IMR-90 (cell line): ENCODE measurements around the gene OR51Q1. TPM values are rescaled to one million over a fixed set of nuclear protein-coding genes. Genes with fewer than 3 reads are reported as not detected.

ENCODE experiments used
- ATAC-seq: fragments of 200-7000 bp; cut with Tn5 transposase; 2 replicates; pipeline ENCODE4 v1.9.1; 2020; ENCODE audit warnings: low read depth, mild to moderate bottlenecking, moderate library complexity
- BruUV-seq: library from RNA; stranded (reverse); fragments of 400-500 nt; replicated peaks from 2 replicates; lab custom pipeline; 2021; lab: Mats Ljungman, UMichigan
- CTCF ChIA-PET: fragments of 300-600 bp; formaldehyde crosslinking; extraction: SDS; loops from one replicate; lab custom pipeline; 2021; ENCODE audit warnings: antibody characterized with exemption; lab: Yijun Ruan, JAX
- POLR2A ChIA-PET: fragments of 300-600 bp; sonication (Branson Sonifier 250); formaldehyde crosslinking; loops from one replicate; lab custom pipeline; 2022; ENCODE audit warnings: antibody characterized with exemption; ENCODE audit not compliant: unreplicated experiment; lab: Charles Lee
- DNase-seq: peaks from one replicate; pipeline ENCODE4 v3.0.0; 2013
- H2AFZ ChIP-seq: replicated peaks from 2 replicates; pipeline ENCODE3; 2013; ENCODE audit warnings: low read length, mild to moderate bottlenecking; ENCODE audit not compliant: poor library complexity
- H2AK5ac ChIP-seq: 2 replicates; pipeline ENCODE4 v1.6.1; 2013; ENCODE audit warnings: low read depth, low read length, inconsistent platforms
- H2AK9ac ChIP-seq: replicated peaks from 2 replicates; pipeline ENCODE3; 2013; ENCODE audit warnings: mild to moderate bottlenecking, low read depth, low read length, moderate library complexity; ENCODE audit not compliant: poor library complexity
- H2BK120ac ChIP-seq: 2 replicates; pipeline ENCODE4 v1.6.1; 2013; ENCODE audit warnings: low read depth, low read length, inconsistent platforms
- H2BK15ac ChIP-seq: 3 replicates; pipeline ENCODE4 v1.6.1; 2013; ENCODE audit warnings: low read depth, low read length, inconsistent platforms
- H2BK20ac ChIP-seq: 2 replicates; pipeline ENCODE4 v1.6.1; 2013; ENCODE audit warnings: low read depth, mild to moderate bottlenecking, inconsistent platforms, low read length, moderate library complexity
- H2BK5ac ChIP-seq: 2 replicates; pipeline ENCODE4 v1.6.1; 2013; ENCODE audit warnings: mild to moderate bottlenecking, low read depth, low read length, inconsistent platforms; ENCODE audit not compliant: poor library complexity, severe bottlenecking
- H3K14ac ChIP-seq: replicated peaks from 2 replicates; pipeline ENCODE4 v1.6.1; 2013; ENCODE audit warnings: low read depth, low read length, inconsistent platforms
- H3K18ac ChIP-seq: 2 replicates; pipeline ENCODE4 v1.6.1; 2013; ENCODE audit warnings: low read depth, low read length, control low read depth
- H3K23ac ChIP-seq: 2 replicates; pipeline ENCODE4 v1.6.1; 2013; ENCODE audit warnings: low read depth, low read length, inconsistent platforms
- H3K27ac ChIP-seq: 2 replicates; pipeline ENCODE4 v1.5.1; 2013; ENCODE audit warnings: mild to moderate bottlenecking, control low read depth, low read length; ENCODE audit not compliant: insufficient read depth
- H3K27me3 ChIP-seq: 2 replicates; pipeline ENCODE4 v1.6.1; 2013; ENCODE audit warnings: low read length; ENCODE audit not compliant: control insufficient read depth, insufficient read depth
- H3K36me3 ChIP-seq: 2 replicates; pipeline ENCODE4 v1.6.1; 2013; ENCODE audit warnings: low read length, mixed read lengths; ENCODE audit not compliant: control insufficient read depth, insufficient read depth
- H3K4ac ChIP-seq: 2 replicates; pipeline ENCODE4 v1.6.1; 2013; ENCODE audit warnings: low read depth, low read length, inconsistent platforms
- H3K4me1 ChIP-seq: 2 replicates; pipeline ENCODE4 v1.6.1; 2013; ENCODE audit warnings: low read length, mixed read lengths; ENCODE audit not compliant: control insufficient read depth, insufficient read depth
- H3K4me2 ChIP-seq: 2 replicates; pipeline ENCODE4 v1.6.1; 2013; ENCODE audit warnings: low read depth, mild to moderate bottlenecking, control low read depth, low read length, moderate library complexity
- H3K4me3 ChIP-seq: 2 replicates; pipeline ENCODE4 v1.5.1; 2013; ENCODE audit warnings: low read depth, mild to moderate bottlenecking, control low read depth, low read length, moderate library complexity; ENCODE audit not compliant: insufficient read depth
- H3K56ac ChIP-seq: 2 replicates; pipeline ENCODE4 v1.6.1; 2013; ENCODE audit warnings: low read length, inconsistent platforms; ENCODE audit not compliant: insufficient read depth; ENCODE audit errors: extremely low read depth
- H3K79me1 ChIP-seq, 2 experiments: 2 replicates each; pipeline ENCODE4 v1.6.1; 2013; ENCODE audit warnings: low read length in 2 of 2, inconsistent platforms in 1 of 2, low read depth in 1 of 2
- H3K9ac ChIP-seq: 2 replicates; pipeline ENCODE4 v1.6.1; 2013; ENCODE audit warnings: low read depth, low read length, control low read depth
- H3K9me1 ChIP-seq: 2 replicates; pipeline ENCODE4 v1.6.1; 2013; ENCODE audit warnings: low read length, inconsistent platforms; ENCODE audit not compliant: insufficient read depth
- H3K9me3 ChIP-seq: 2 replicates; pipeline ENCODE4 v1.6.1; 2013; ENCODE audit warnings: low read length; ENCODE audit not compliant: control insufficient read depth, insufficient read depth
- H4K20me1 ChIP-seq: 2 replicates; pipeline ENCODE4 v1.6.1; 2013; ENCODE audit warnings: low read length, inconsistent platforms; ENCODE audit not compliant: insufficient read depth
- H4K5ac ChIP-seq: 2 replicates; pipeline ENCODE4 v1.6.1; 2013; ENCODE audit warnings: mild to moderate bottlenecking, low read depth, low read length, control low read depth
- H4K8ac ChIP-seq, 2 experiments: 2 replicates each; pipeline ENCODE4 v1.6.1; 2013; ENCODE audit warnings: low read depth in 2 of 2, low read length in 2 of 2, control low read depth in 1 of 2, inconsistent platforms in 1 of 2
- H4K91ac ChIP-seq: 2 replicates; pipeline ENCODE4 v1.6.1; 2013; ENCODE audit warnings: low read depth, low read length, inconsistent platforms; ENCODE audit not compliant: insufficient read depth
- BHLHE40 ChIP-seq: fragments of 150-350 bp; IDR thresholded peaks from 2 replicates; pipeline ENCODE4 v1.6.1; 2016; ENCODE audit warnings: mild to moderate bottlenecking, low read depth, low read length
- CEBPB ChIP-seq: IDR thresholded peaks from 2 replicates; pipeline ENCODE4 v1.6.1; 2012; ENCODE audit warnings: low read depth, low read length, improper control_type of control experiment
- CHD1 ChIP-seq: IDR thresholded peaks from 2 replicates; pipeline ENCODE4 v1.6.1; 2012; ENCODE audit warnings: low read depth, low read length, improper control_type of control experiment
- CTCF ChIP-seq: conservative IDR thresholded peaks from 2 replicates; pipeline ENCODE4 v1.5.1; 2012; ENCODE audit warnings: mild to moderate bottlenecking, low read depth, low read length, improper control_type of control experiment
- ELK1 ChIP-seq: fragments of 150-350 bp; IDR thresholded peaks from 2 replicates; pipeline ENCODE4 v1.6.1; 2016; ENCODE audit warnings: low read depth, mild to moderate bottlenecking, low read length, moderate library complexity, borderline replicate concordance
- FOS ChIP-seq: fragments of 150-350 bp; IDR thresholded peaks from 2 replicates; pipeline ENCODE4 v1.6.1; 2016; ENCODE audit warnings: low read depth, low read length
- MAFK ChIP-seq: IDR thresholded peaks from 2 replicates; pipeline ENCODE4 v1.6.1; 2012; ENCODE audit warnings: low read depth, low read length, improper control_type of control experiment
- POLR2A ChIP-seq: IDR thresholded peaks from 2 replicates; pipeline ENCODE4 v1.6.1; 2012; ENCODE audit warnings: mild to moderate bottlenecking, low read depth, low read length
- RAD21 ChIP-seq: IDR thresholded peaks from 2 replicates; pipeline ENCODE4 v1.6.1; 2012; ENCODE audit warnings: low read length, improper control_type of control experiment
- RCOR1 ChIP-seq: IDR thresholded peaks from 2 replicates; pipeline ENCODE4 v1.6.1; 2012; ENCODE audit warnings: mild to moderate bottlenecking, low read length, improper control_type of control experiment; ENCODE audit not compliant: insufficient replicate concordance
- SMC3 ChIP-seq: fragments of 150-350 bp; IDR thresholded peaks from 2 replicates; pipeline ENCODE4 v1.6.1; 2016; ENCODE audit warnings: low read depth, mild to moderate bottlenecking, antibody characterized with exemption, low read length, moderate library complexity
- WGBS, 2 experiments: methylation state at CpG; one replicate each; pipeline versions ENCODE4 v1.1.5 to v1.1.7; 2013; ENCODE audit warnings: missing lambda C conversion rate in 2 of 2; ENCODE audit not compliant: insufficient read length in 1 of 2; ENCODE audit errors: extremely low coverage in 2 of 2; 5-methylcytosine and 5-hydroxymethylcytosine counted together
- dilution Hi-C: fragments of 300-500 bp; cut with HindIII; formaldehyde crosslinking; loops from one replicate; pipeline ENCODE4 v1.14.3; 2018; ENCODE audit warnings: low sequenced_read_pairs; ENCODE audit not compliant: unreplicated experiment
- in situ Hi-C: fragments of 300-500 bp; cut with MboI; formaldehyde crosslinking; loops from 3 replicates; pipeline ENCODE4 v1.14.3; 2019; ENCODE audit warnings: low sequenced_read_pairs, inconsistent platforms, mixed read lengths
- intact Hi-C: fragments of 100-400 bp; cut with micrococcal nuclease; formaldehyde crosslinking; loops from 2 replicates; pipeline ENCODE4 v1.10.0; 2022
- polyA plus RNA-seq, 3 experiments: library from polyadenylated mRNA; depleted of rRNA; stranded (reverse); fragments of >200 nt; gene quantifications; 2 replicates each; pipeline ENCODE4 v1.2.3, GENCODE V29; 2012; ENCODE audit warnings: low replicate concordance in 1 of 3
- total RNA-seq: library from RNA; depleted of rRNA; stranded (reverse); fragments of >200 nt; gene quantifications from 2 replicates; pipeline ENCODE4 v1.2.3, GENCODE V29; 2012

Gene OR51Q1
- total and polyA plus RNA-seq, 2 of the 4 experiments (the other 2 are of a cell fraction) = not detected

GRCh38 chr11:5421811-5422210 lies at the start of gene OR51Q1 (continued):
- TF ChIP-seq CTCF = no peak

- H3K36me3 ChIP-seq = no peaks in the 10 kb centered on the region
- no peak overlapping the region for H2BK5ac ChIP-seq
- no peaks in the 10 kb centered on the region for H3K79me1 ChIP-seq
- WGBS, 2 experiments = no CpG with 5 or more reads among the region's 4 CpGs
- no peaks in the 10 kb centered on the region for H3K4me1 ChIP-seq
- intact Hi-C loops = loop anchor here (1.0 to 5.0 kb wide), 7 partner anchors 176 to 1194 kb away; partner anchors contain the start of genes OR51D1 and OR52N2
- H3K4ac ChIP-seq = no peak overlapping the region
- H3K27ac ChIP-seq = no peak overlapping the region
- no peaks in the 10 kb centered on the region for H3K9me3 ChIP-seq
- no peak overlapping the region for H4K5ac ChIP-seq
- ChIA-PET CTCF (interaction anchor here (1.2 to 1.6 kb wide), 2 partner anchors 91 to 178 kb away, joined by 3 to 4 read pairs; no protein-coding TSS in a partner anchor), POLR2A (interaction anchor here (0.6 to 1.0 kb wide), 2 partner anchors 48 to 257 kb away, joined by 4 read pairs; no protein-coding TSS in a partner anchor)
- no peak overlapping the region for H3K56ac ChIP-seq
- no peak overlapping the region for H3K18ac ChIP-seq
- H3K4me2 ChIP-seq = no peak overlapping the region
- no peak overlapping the region for H3K23ac ChIP-seq
- no peaks in the 10 kb centered on the region for H3K9me1 ChIP-seq
- no peaks in the 10 kb centered on the region for H4K20me1 ChIP-seq
- H2AFZ ChIP-seq = peak overlapping the region; percentile 50
- DNase-seq (peak; percentile 77), ATAC-seq (peak; percentile 100)
- no TSS peak for BruUV-seq
- no peaks in the 10 kb centered on the region for H3K27me3 ChIP-seq
- H4K8ac ChIP-seq = peak overlapping the region in 1 of 2 experiments; percentile 16; a peak in 1 of 4 replicates
- H2BK15ac ChIP-seq = no peak overlapping the region
- H2BK120ac ChIP-seq = peak overlapping the region; percentile 74
- H2BK20ac ChIP-seq = no peak overlapping the region
- peak overlapping the region; percentile 7; the same call in 1 of the 2 replicates for H4K91ac ChIP-seq
- no peak overlapping the region for H3K9ac ChIP-seq
- no peak for TF ChIP-seq BHLHE40
- TF ChIP-seq CEBPB = no peak
- no peak for TF ChIP-seq RCOR1
- 0 out of 2 replicates have a peak, but pooled peaks have one; percentile 34 for TF ChIP-seq POLR2A
- TF ChIP-seq FOS = no peak
- TF ChIP-seq SMC3 = peak; percentile 98
- TF ChIP-seq CTCF = peak; percentile 89
- no peak for TF ChIP-seq ELK1
- no peak for TF ChIP-seq CHD1
- peak; percentile 98 for TF ChIP-seq RAD21
- no peak for TF ChIP-seq MAFK
- dilution Hi-C loops = no loop called here
- H2AK9ac ChIP-seq = no peak overlapping the region
- no peak overlapping the region for H2AK5ac ChIP-seq
- in situ Hi-C loops = loop anchor here (5.0 to 10.0 kb wide), 2 partner anchors 259 to 746 kb away; partner anchors contain the start of gene OR51D1
- no peak overlapping the region for H3K4me3 ChIP-seq
- no peak overlapping the region for H3K14ac ChIP-seq
Observed at GRCh38 chr11:5380740-5381342, 41.1 kb upstream of the OR51Q1 start.
